NCI-H82 (cell line): ENCODE measurements around the gene HTRA1.

ENCODE experiments used
- DNase-seq: peaks from one replicate; lab custom pipeline; 2025; lab: John Stamatoyannopoulos, UW

The HTRA1 gene

GRCh38 chr10:122516734-122517133 is 55.4 kb downstream of the HTRA1 start:
- peak; percentile 11 for DNase-seq

GRCh38 chr10:122519144-122519543 is 57.8 kb downstream of the HTRA1 start:
- peak; percentile 82 for DNase-seq

GRCh38 chr10:122519873-122520272 is 58.5 kb downstream of the HTRA1 start:
- no peak for DNase-seq

GRCh38 chr10:122521011-122521410 is 59.7 kb downstream of the HTRA1 start:
- no peak for DNase-seq

- DNase-seq = no peak
Observed at GRCh38 chr10:122524811-122525210, 63.5 kb downstream of the HTRA1 start.

GRCh38 chr10:122525788-122526187 is 64.4 kb downstream of the HTRA1 start:
- DNase-seq = peak; percentile 21

- no peak for DNase-seq
Observed at GRCh38 chr10:122526892-122527291, 65.5 kb downstream of the HTRA1 start.

GRCh38 chr10:122530177-122530576 is 68.8 kb downstream of the HTRA1 start:
- DNase-seq = no peak

- no peak for DNase-seq
Observed at GRCh38 chr10:122531261-122531660, 69.9 kb downstream of the HTRA1 start.

GRCh38 chr10:122531939-122532338 is 70.6 kb downstream of the HTRA1 start:
- no peak for DNase-seq

GRCh38 chr10:122532601-122533296 is 71.4 kb downstream of the HTRA1 start:
- DNase-seq = no peak

GRCh38 chr10:122537545-122537944 is 76.2 kb downstream of the HTRA1 start:
- DNase-seq = no peak

GRCh38 chr10:122541541-122542002 is 80.2 kb downstream of the HTRA1 start:
- no peak for DNase-seq

GRCh38 chr10:122543676-122544445 is 82.5 kb downstream of the HTRA1 start:
- peak; percentile 15 for DNase-seq

GRCh38 chr10:122544493-122544892 is 83.1 kb downstream of the HTRA1 start:
- DNase-seq = no peak

GRCh38 chr10:122546242-122546641 is 84.9 kb downstream of the HTRA1 start:
- DNase-seq = no peak

- DNase-seq = no peak
Observed at GRCh38 chr10:122548407-122549085, 87.2 kb downstream of the HTRA1 start.

- DNase-seq = no peak
Observed at GRCh38 chr10:122549636-122550035, 88.3 kb downstream of the HTRA1 start.

- no peak for DNase-seq
Observed at GRCh38 chr10:122550427-122550826, 89.1 kb downstream of the HTRA1 start.

- DNase-seq = no peak
Observed at GRCh38 chr10:122550983-122551382, 89.6 kb downstream of the HTRA1 start.

- peak; percentile 2 for DNase-seq
Observed at GRCh38 chr10:122551450-122551849, 90.1 kb downstream of the HTRA1 start.

GRCh38 chr10:122553341-122553740 is 92.0 kb downstream of the HTRA1 start:
- DNase-seq = no peak
